ENCODE measurements around the gene KCNK17.

The KCNK17 gene

GRCh38 chr6:39313526-39314272 is 520 bp downstream of the KCNK17 start:
- Histone ChIP-seq H3K27ac (no peak overlapping the region), H3K4me3 (ENCODE audit: low read depth in 1 of 2, low read length in 1 of 2) (peak overlapping the region in 1 of 2 experiments; percentile 18), H3K9me3 (no peaks in the 10 kb centered on the region), H3K27me3 (peaks cover 87% of the 10 kb centered on the region), H3K4me1 (ENCODE audit: control insufficient read depth in 1 of 2, insufficient read depth in 1 of 2, low read depth in 1 of 2, low read length in 1 of 2) (peaks cover 14 to 17% of the 10 kb centered on the region in 2 experiments), H3K36me3 (no peaks in the 10 kb centered on the region)
- no peak for TF ChIP-seq CTCF (IDR thresholded peaks at IDR 0.05)

GRCh38 chr6:39312912-39313525 is 1.2 kb downstream of the KCNK17 start:
- no peaks in the 10 kb centered on the region for H3K9me3 ChIP-seq

GRCh38 chr6:39310542-39310941 is 3.7 kb downstream of the KCNK17 start:
- H3K27me3 ChIP-seq, result peaks cover 56% of the 10 kb centered on the region

More at GRCh38 chr6:39312912-39313525, 1.2 kb downstream of the KCNK17 start:
- TF ChIP-seq CTCF (IDR thresholded peaks at IDR 0.05), result no peak
- Histone ChIP-seq H3K4me1 (ENCODE audit: control insufficient read depth in 1 of 2, insufficient read depth in 1 of 2, low read depth in 1 of 2, low read length in 1 of 2) (peaks cover 14 to 17% of the 10 kb centered on the region in 2 experiments), H3K36me3 (no peaks in the 10 kb centered on the region), H3K27me3 (peaks cover 81% of the 10 kb centered on the region), H3K4me3 (ENCODE audit: low read depth in 1 of 2, low read length in 1 of 2) (no peak overlapping the region), H3K27ac (no peak overlapping the region)

GRCh38 chr6:39309942-39310531 is 4.2 kb downstream of the KCNK17 start:
- Histone ChIP-seq H3K4me3 (ENCODE audit: low read depth in 1 of 2, low read length in 1 of 2) (no peak overlapping the region), H3K27me3 (peaks cover 51% of the 10 kb centered on the region), H3K27ac (no peak overlapping the region), H3K4me1 (ENCODE audit: control insufficient read depth in 1 of 2, insufficient read depth in 1 of 2, low read depth in 1 of 2, low read length in 1 of 2) (peaks cover 14% of the 10 kb centered on the region in 2 experiments), H3K36me3 (no peaks in the 10 kb centered on the region), H3K9me3 (no peaks in the 10 kb centered on the region)
- TF ChIP-seq CTCF (IDR thresholded peaks at IDR 0.05), result peak; percentile 76

More at GRCh38 chr6:39310542-39310941, 3.7 kb downstream of the KCNK17 start:
- Histone ChIP-seq H3K4me3 (ENCODE audit: low read depth in 1 of 2, low read length in 1 of 2) (no peak overlapping the region), H3K4me1 (ENCODE audit: control insufficient read depth in 1 of 2, insufficient read depth in 1 of 2, low read depth in 1 of 2, low read length in 1 of 2) (peaks cover 14 to 17% of the 10 kb centered on the region in 2 experiments), H3K9me3 (no peaks in the 10 kb centered on the region), H3K36me3 (no peaks in the 10 kb centered on the region), H3K27ac (no peak overlapping the region)
- TF ChIP-seq CTCF (IDR thresholded peaks at IDR 0.05), result no peak

- TF ChIP-seq CTCF (IDR thresholded peaks at IDR 0.05), result no peak
- peaks cover 25% of the 10 kb centered on the region for H3K27me3 ChIP-seq
- H3K4me3 ChIP-seq (ENCODE audit: low read depth in 1 of 2, low read length in 1 of 2), result no peak overlapping the region
- no peak overlapping the region for H3K27ac ChIP-seq
- H3K9me3 ChIP-seq, result no peaks in the 10 kb centered on the region
- no peaks in the 10 kb centered on the region for H3K36me3 ChIP-seq
- H3K4me1 ChIP-seq (ENCODE audit: control insufficient read depth in 1 of 2, insufficient read depth in 1 of 2, low read depth in 1 of 2, low read length in 1 of 2), result peaks cover 0 to 6% of the 10 kb centered on the region in 2 experiments
These were observed 6.8 kb downstream of the KCNK17 start for GRCh38 chr6:39307462-39307861.
